Neural cell (in vitro differentiated cells): Measurements from ENCODE around the gene COL23A1. TPM values are rescaled to one million over a fixed set of nuclear protein-coding genes. Genes with fewer than 3 reads are reported as not detected.

Experiments
- H2AFZ ChIP-seq: fragments of 200-600, 300-800 bp; sonication (generic), shearing (Covaris generic); 2 replicates; pipeline ENCODE4 v1.6.0; 2014; ENCODE audit warnings: low read depth, mild to moderate bottlenecking, antibody characterized with exemption, low read length, moderate library complexity
- H3F3A ChIP-seq: fragments of 200-600 bp; shearing (Covaris generic); 2 replicates; pipeline ENCODE4 v1.6.1; 2016; ENCODE audit warnings: mild to moderate bottlenecking, moderate library complexity, mixed read lengths, antibody characterized with exemption, low read length; ENCODE audit not compliant: insufficient read depth, poor library complexity, severe bottlenecking
- H3K27ac ChIP-seq: fragments of 200-600, 300-800 bp; sonication (generic), shearing (Covaris generic); 2 replicates; pipeline ENCODE4 v1.5.1; 2014; ENCODE audit warnings: mild to moderate bottlenecking, low read length, moderate library complexity
- H3K27me3 ChIP-seq: fragments of 300-800, 200-600 bp; sonication (generic), shearing (Covaris generic); 2 replicates; pipeline ENCODE4 v1.6.0; 2014; ENCODE audit warnings: mild to moderate bottlenecking, low read depth, low read length, moderate library complexity; ENCODE audit not compliant: insufficient read depth
- H3K36me3 ChIP-seq: fragments of 300-800, 200-600 bp; sonication (generic), shearing (Covaris generic); 2 replicates; pipeline ENCODE4 v1.5.1; 2014; ENCODE audit warnings: mild to moderate bottlenecking, antibody characterized with exemption, low read length, moderate library complexity; ENCODE audit not compliant: insufficient read depth
- H3K4me2 ChIP-seq: fragments of 300-800, 200-600 bp; sonication (generic), shearing (Covaris generic); 2 replicates; pipeline ENCODE4 v1.6.0; 2014; ENCODE audit warnings: mild to moderate bottlenecking, low read length
- H3K4me3 ChIP-seq: fragments of 300-800, 200-600 bp; sonication (generic), shearing (Covaris generic); 2 replicates; pipeline ENCODE4 v1.5.1; 2014; ENCODE audit warnings: mild to moderate bottlenecking, low read length, moderate library complexity
- H3K79me2 ChIP-seq: fragments of 200-600 bp; shearing (Covaris generic); replicated peaks from 2 replicates; pipeline ENCODE4 v1.6.0; 2014; ENCODE audit warnings: mild to moderate bottlenecking, low read length, moderate library complexity; ENCODE audit not compliant: insufficient read depth
- H3K9ac ChIP-seq: fragments of 300-800, 200-600 bp; sonication (generic), shearing (Covaris generic); 2 replicates; pipeline ENCODE4 v1.6.1; 2016; ENCODE audit warnings: mild to moderate bottlenecking, low read length, mixed read lengths
- H3K9me2 ChIP-seq: fragments of 200-600 bp; shearing (Covaris generic); 2 replicates; pipeline ENCODE4 v1.6.1; 2016; ENCODE audit warnings: mild to moderate bottlenecking, low read length, mixed read lengths; ENCODE audit not compliant: insufficient read depth
- H3K9me3 ChIP-seq: fragments of 200-600, 300-800 bp; sonication (generic), shearing (Covaris generic); 2 replicates; pipeline ENCODE4 v1.6.1; 2016; ENCODE audit warnings: mild to moderate bottlenecking, mixed run types, low read length, moderate library complexity, mixed read lengths
- H4K20me1 ChIP-seq: fragments of 200-600 bp; shearing (Covaris generic); 2 replicates; pipeline ENCODE4 v1.6.1; 2016; ENCODE audit warnings: mild to moderate bottlenecking, mixed run types; ENCODE audit not compliant: insufficient read depth
- EP300 ChIP-seq: fragments of 450-650 bp; conservative IDR thresholded peaks from 2 replicates; pipeline ENCODE4 v1.6.1; 2014; ENCODE audit warnings: antibody characterized with exemption, mild to moderate bottlenecking, moderate library complexity; ENCODE audit not compliant: poor library complexity, severe bottlenecking
- EZH2 ChIP-seq: fragments of 200-600, 300-800 bp; shearing (Covaris generic), sonication (generic); IDR thresholded peaks from 2 replicates; pipeline ENCODE4 v1.6.1; 2014; ENCODE audit warnings: antibody characterized with exemption, low read length, borderline replicate concordance, mild to moderate bottlenecking; ENCODE audit not compliant: insufficient read depth, poor library complexity, severe bottlenecking
- MXI1 ChIP-seq: fragments of 450-650 bp; conservative IDR thresholded peaks from 2 replicates; pipeline ENCODE4 v1.6.1; 2014; ENCODE audit warnings: antibody characterized with exemption, mild to moderate bottlenecking; ENCODE audit not compliant: poor library complexity, severe bottlenecking
- POLR2AphosphoS5 ChIP-seq: IDR thresholded peaks from 2 replicates; pipeline ENCODE4 v1.6.1; 2012
- RAD21 ChIP-seq: fragments of 450-650 bp; conservative IDR thresholded peaks from 2 replicates; pipeline ENCODE4 v1.6.1; 2014; ENCODE audit warnings: antibody characterized with exemption, mild to moderate bottlenecking, moderate library complexity
- SMC3 ChIP-seq: fragments of 450-650 bp; conservative IDR thresholded peaks from 2 replicates; pipeline ENCODE4 v1.6.1; 2014; ENCODE audit warnings: antibody characterized with exemption, mild to moderate bottlenecking, moderate library complexity; ENCODE audit not compliant: poor library complexity
- TAF1 ChIP-seq: IDR thresholded peaks from 2 replicates; pipeline ENCODE4 v1.6.1; 2012; ENCODE audit warnings: low read depth
- polyA plus RNA-seq: library from polyadenylated mRNA; depleted of rRNA; stranded (reverse); fragments of >200 nt; gene quantifications from 2 replicates; pipeline ENCODE4 v1.2.3, GENCODE V29; 2014
- TF ChIP-seq, protein P1 (sequence below): fragments of 450-650 bp; IDR thresholded peaks from 2 replicates; pipeline ENCODE4 v1.5.1; 2014; ENCODE audit warnings: antibody characterized with exemption, mild to moderate bottlenecking, moderate library complexity; ENCODE audit not compliant: poor library complexity, severe bottlenecking
- TF ChIP-seq, protein P2 (sequence below): IDR thresholded peaks from 2 replicates; pipeline ENCODE4 v1.6.1; 2012; ENCODE audit warnings: borderline replicate concordance

Gene COL23A1
- polyA plus RNA-seq, 1 donor from 2014 or later, result not detected

DNA sequence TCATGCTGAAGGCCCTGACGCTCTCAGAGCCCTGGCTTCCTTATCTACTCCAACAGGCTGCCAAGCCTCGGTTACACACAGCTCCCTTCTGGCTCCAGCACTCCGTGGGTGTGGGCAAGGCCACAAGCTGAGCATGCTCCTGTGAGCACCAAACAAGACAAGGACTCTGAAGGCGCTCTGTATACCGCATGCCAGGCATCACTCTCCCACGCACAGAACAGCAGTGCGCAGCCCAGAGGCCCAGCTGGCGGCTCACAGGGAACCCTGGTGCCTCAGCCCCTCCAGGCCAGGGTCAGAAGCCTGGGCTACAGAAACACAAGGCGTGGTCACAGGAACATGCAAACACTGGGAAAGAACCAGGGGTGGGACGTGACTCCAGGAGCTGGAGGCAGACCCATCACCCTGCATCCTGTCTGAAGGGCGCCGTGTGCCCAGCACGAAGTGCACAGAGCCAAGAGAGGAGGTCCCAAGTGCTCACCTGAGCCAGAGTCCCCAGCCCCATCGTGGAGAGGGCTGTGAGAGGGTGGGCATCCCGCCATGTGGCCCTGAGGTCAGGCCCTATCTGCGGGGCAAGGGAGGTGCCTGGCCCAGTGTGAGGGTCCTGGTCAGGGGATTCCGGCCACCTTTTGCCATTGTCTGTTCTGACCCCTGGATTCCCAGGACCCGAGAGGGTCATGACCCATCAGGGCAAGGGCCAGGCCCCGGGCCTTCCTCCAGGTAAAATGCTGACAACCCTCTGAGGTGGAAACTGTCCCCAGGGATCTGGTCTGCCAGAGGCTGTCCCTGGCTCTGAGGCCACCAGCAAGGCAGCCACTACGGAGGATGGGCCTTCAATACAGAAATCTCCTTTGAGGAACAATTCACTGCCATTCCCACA lies 54.7 kb downstream of the COL23A1 start:
- TF ChIP-seq, protein P1, sequence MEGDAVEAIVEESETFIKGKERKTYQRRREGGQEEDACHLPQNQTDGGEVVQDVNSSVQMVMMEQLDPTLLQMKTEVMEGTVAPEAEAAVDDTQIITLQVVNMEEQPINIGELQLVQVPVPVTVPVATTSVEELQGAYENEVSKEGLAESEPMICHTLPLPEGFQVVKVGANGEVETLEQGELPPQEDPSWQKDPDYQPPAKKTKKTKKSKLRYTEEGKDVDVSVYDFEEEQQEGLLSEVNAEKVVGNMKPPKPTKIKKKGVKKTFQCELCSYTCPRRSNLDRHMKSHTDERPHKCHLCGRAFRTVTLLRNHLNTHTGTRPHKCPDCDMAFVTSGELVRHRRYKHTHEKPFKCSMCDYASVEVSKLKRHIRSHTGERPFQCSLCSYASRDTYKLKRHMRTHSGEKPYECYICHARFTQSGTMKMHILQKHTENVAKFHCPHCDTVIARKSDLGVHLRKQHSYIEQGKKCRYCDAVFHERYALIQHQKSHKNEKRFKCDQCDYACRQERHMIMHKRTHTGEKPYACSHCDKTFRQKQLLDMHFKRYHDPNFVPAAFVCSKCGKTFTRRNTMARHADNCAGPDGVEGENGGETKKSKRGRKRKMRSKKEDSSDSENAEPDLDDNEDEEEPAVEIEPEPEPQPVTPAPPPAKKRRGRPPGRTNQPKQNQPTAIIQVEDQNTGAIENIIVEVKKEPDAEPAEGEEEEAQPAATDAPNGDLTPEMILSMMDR, result no peak
- no peak for TF ChIP-seq EZH2
- no peak for TF ChIP-seq MXI1
- no peak for TF ChIP-seq TAF1
- Histone ChIP-seq H3K27ac (no peak overlapping the region), H3K36me3 (no peaks in the 10 kb centered on the region), H3K79me2 (no peaks in the 10 kb centered on the region), H2AFZ (no peak overlapping the region), H3K4me3 (no peak overlapping the region), H3K9ac (no peak overlapping the region), H3K9me2 (no peaks in the 10 kb centered on the region), H3K27me3 (no peaks in the 10 kb centered on the region), H3F3A (no peaks in the 10 kb centered on the region), H4K20me1 (no peaks in the 10 kb centered on the region), H3K9me3 (no peaks in the 10 kb centered on the region), H3K4me2 (no peak overlapping the region)

DNA sequence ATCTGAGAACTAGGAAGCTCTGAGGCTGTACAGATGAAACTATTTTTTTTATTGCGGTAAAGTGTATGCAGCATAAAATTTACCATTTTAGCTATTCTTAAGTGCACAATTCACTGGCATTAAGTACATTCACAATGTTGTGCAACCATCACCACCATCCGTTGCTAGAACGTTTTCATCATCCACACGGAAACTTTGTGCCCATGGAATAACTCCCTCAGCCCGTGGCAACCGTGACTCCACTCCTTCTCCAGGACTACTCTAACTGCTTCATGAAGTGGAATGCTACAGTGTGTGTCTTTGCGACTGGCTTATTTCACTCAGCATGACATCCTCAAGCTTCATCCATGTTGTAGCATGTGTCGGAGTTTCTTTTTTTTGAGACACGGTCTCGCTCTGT lies 57.1 kb downstream of the COL23A1 start:
- Histone ChIP-seq H3F3A (no peaks in the 10 kb centered on the region), H3K4me3 (no peak overlapping the region), H3K9ac (no peak overlapping the region), H3K4me2 (no peak overlapping the region), H4K20me1 (no peaks in the 10 kb centered on the region), H3K9me2 (no peaks in the 10 kb centered on the region), H3K36me3 (no peaks in the 10 kb centered on the region), H3K9me3 (no peaks in the 10 kb centered on the region), H3K27ac (no peak overlapping the region), H2AFZ (no peak overlapping the region), H3K27me3 (no peaks in the 10 kb centered on the region), H3K79me2 (no peaks in the 10 kb centered on the region)
- TF ChIP-seq EZH2 (no peak), SMC3 (no peak), RAD21 (no peak), MXI1 (no peak), TAF1 (no peak), EP300 (no peak), POLR2AphosphoS5 (no peak)
- TF ChIP-seq, protein P2, sequence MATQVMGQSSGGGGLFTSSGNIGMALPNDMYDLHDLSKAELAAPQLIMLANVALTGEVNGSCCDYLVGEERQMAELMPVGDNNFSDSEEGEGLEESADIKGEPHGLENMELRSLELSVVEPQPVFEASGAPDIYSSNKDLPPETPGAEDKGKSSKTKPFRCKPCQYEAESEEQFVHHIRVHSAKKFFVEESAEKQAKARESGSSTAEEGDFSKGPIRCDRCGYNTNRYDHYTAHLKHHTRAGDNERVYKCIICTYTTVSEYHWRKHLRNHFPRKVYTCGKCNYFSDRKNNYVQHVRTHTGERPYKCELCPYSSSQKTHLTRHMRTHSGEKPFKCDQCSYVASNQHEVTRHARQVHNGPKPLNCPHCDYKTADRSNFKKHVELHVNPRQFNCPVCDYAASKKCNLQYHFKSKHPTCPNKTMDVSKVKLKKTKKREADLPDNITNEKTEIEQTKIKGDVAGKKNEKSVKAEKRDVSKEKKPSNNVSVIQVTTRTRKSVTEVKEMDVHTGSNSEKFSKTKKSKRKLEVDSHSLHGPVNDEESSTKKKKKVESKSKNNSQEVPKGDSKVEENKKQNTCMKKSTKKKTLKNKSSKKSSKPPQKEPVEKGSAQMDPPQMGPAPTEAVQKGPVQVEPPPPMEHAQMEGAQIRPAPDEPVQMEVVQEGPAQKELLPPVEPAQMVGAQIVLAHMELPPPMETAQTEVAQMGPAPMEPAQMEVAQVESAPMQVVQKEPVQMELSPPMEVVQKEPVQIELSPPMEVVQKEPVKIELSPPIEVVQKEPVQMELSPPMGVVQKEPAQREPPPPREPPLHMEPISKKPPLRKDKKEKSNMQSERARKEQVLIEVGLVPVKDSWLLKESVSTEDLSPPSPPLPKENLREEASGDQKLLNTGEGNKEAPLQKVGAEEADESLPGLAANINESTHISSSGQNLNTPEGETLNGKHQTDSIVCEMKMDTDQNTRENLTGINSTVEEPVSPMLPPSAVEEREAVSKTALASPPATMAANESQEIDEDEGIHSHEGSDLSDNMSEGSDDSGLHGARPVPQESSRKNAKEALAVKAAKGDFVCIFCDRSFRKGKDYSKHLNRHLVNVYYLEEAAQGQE, result no peak
- TF ChIP-seq, protein P1, result no peak
